Dermis blood vessel endothelial cell (primary cell): ENCODE data around the gene LRRC4. TPM values are rescaled to one million over a fixed set of nuclear protein-coding genes. Genes with fewer than 3 reads are reported as not detected.
A peak's percentile ranks its signal among the peaks of the same experiment; 100 is the strongest.

Experiments
- DNase-seq: peaks from one replicate; pipeline ENCODE4 v3.0.0; 2010
- total RNA-seq: library from RNA; depleted of rRNA; stranded (reverse); fragments of >200 nt; gene quantifications from 2 replicates; pipeline ENCODE4 v1.2.3, GENCODE V29; 2014

The LRRC4 gene
- 1.0 and 1.2 TPM in 2 replicates for total RNA-seq

GRCh38 chr7:128030654-128031611, at the start of gene LRRC4:
TSS of gene LRRC4 (minus strand) at chr7:128031437. CDS start at chr7:128030640, 797 bp downstream.
- peak; percentile 66 for DNase-seq

- DNase-seq: no peak
These were observed 48.9 kb upstream of the LRRC4 start for GRCh38 chr7:128080169-128080568.

GRCh38 chr7:128078309-128078708, 47.1 kb upstream of the LRRC4 start:
- DNase-seq: no peak

GRCh38 chr7:128076796-128077271, 45.6 kb upstream of the LRRC4 start:
- peak; percentile 28 for DNase-seq

- no peak for DNase-seq
These were observed 45.1 kb upstream of the LRRC4 start for GRCh38 chr7:128076196-128076795.

- DNase-seq: peak; percentile 20
These were observed 44.2 kb upstream of the LRRC4 start for GRCh38 chr7:128075242-128076095.

GRCh38 chr7:128074736-128075135, 43.5 kb upstream of the LRRC4 start:
- DNase-seq: no peak

GRCh38 chr7:128074336-128074735, 43.1 kb upstream of the LRRC4 start:
- DNase-seq: no peak

- no peak for DNase-seq
These were observed 42.6 kb upstream of the LRRC4 start for GRCh38 chr7:128073671-128074310.

GRCh38 chr7:128071801-128072200, 40.6 kb upstream of the LRRC4 start:
- no peak for DNase-seq

GRCh38 chr7:128071376-128071775, 40.1 kb upstream of the LRRC4 start:
- DNase-seq: no peak

- DNase-seq: no peak
These were observed 38.4 kb upstream of the LRRC4 start for GRCh38 chr7:128069373-128070364.

GRCh38 chr7:128068785-128069184, 37.5 kb upstream of the LRRC4 start:
- no peak for DNase-seq

GRCh38 chr7:128067983-128068382, 36.7 kb upstream of the LRRC4 start:
- no peak for DNase-seq

GRCh38 chr7:128066858-128067257, 35.6 kb upstream of the LRRC4 start:
- DNase-seq: no peak

- DNase-seq: no peak
These were observed 35.2 kb upstream of the LRRC4 start for GRCh38 chr7:128066395-128066794.

GRCh38 chr7:128065872-128066271, 34.6 kb upstream of the LRRC4 start:
- DNase-seq: no peak

GRCh38 chr7:128063088-128063487, 31.9 kb upstream of the LRRC4 start:
- no peak for DNase-seq

GRCh38 chr7:128060018-128060417, 28.8 kb upstream of the LRRC4 start:
- no peak for DNase-seq

GRCh38 chr7:128059143-128059988, 28.1 kb upstream of the LRRC4 start:
- DNase-seq: no peak
